HG03097 (cell line): Measurements from ENCODE around the gene KCNH8.

Experiments
- ATAC-seq: cut with Tn5 transposase; IDR thresholded peaks from one replicate; pipeline ENCODE4 v1.9.1; 2021; ENCODE audit not compliant: unreplicated experiment, low FRiP score

KCNH8 gene

GRCh38 chr3:19348941-19349564, 200.7 kb downstream of the KCNH8 start:
- ATAC-seq = peak; percentile 52

DNA sequence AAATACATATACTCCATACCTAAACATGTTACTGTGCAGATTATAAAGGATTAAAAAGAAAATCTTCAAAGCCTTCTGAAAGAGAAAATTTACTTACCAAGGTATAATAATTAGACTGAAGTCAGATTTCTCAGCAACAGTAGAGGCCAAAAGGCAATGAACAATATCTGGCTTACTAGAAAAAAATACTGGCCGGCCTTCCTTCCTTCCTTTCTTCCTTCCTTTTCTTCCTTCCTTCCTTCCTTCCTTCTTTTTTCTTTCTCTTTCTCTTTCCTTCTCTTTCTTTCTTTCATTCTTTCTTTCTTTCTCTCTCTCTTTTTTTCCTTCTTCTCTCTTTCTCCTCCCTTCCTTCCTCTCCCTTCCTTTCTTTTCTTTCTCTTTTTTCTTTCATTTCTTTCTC, 209.6 kb downstream of the KCNH8 start:
- no peak for ATAC-seq

- ATAC-seq = no peak
Observed at GRCh38 chr3:19363071-19363470, 214.8 kb downstream of the KCNH8 start.

GRCh38 chr3:19364148-19364547, 215.8 kb downstream of the KCNH8 start:
- no peak for ATAC-seq

- ATAC-seq = no peak
Observed at GRCh38 chr3:19365471-19365870, 217.2 kb downstream of the KCNH8 start.

DNA sequence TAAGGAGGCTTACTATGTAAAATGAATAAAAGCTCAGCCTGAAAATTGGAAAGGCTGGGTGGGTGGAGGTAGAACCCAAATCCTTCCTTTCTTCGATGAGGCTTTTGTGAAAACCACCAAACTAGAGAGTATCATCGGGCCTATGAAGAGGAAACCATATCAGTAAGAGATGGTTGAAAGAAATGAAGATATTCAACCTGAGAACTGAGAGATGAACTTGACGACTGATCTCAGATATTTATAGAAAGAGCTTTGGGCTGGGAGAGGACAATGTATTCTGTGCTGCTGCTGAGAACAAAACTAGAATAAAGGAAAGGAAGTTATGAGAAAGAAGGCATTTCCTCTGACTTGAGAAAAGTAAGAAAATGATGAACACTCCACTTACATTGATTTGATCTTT, 236.6 kb downstream of the KCNH8 start:
- ATAC-seq = no peak

- no peak for ATAC-seq
Observed at GRCh38 chr3:19392150-19392549, 243.8 kb downstream of the KCNH8 start.

DNA sequence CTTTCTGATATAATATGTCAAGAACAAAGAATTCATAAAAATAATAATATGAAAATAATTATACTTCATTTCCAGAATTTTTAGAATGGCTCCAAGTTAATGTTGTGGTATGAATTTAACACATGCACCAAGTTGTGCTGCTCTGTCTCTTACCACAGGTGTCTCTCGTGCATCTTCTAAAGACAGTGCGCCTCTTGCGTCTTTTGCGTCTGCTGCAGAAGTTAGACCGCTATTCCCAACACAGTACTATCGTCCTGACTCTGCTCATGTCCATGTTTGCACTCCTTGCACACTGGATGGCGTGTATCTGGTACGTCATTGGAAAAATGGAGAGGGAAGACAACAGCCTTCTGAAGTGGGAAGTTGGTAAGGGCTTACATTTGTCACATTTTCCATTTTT, 246.6 kb downstream of the KCNH8 start:
- ATAC-seq = no peak

DNA sequence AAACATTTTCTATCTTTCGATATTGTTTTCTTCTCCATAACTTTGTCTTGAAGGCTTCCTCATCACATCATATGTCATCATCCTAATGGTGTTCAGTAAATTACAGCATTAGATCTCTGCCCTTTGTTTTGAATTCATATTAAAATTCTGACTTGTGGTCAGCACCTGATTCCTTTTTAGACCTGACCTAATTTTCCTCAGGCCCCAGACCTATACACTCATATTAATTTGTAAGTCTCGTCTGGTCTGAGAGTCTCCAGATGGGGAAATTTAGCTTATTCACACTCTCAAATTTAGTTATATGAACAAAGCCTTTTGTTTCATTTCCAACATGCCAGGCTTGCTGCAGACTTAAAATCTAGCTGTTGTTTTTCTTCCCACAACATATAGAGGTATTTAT, 248.4 kb downstream of the KCNH8 start:
- no peak for ATAC-seq

GRCh38 chr3:19399356-19399755, 251.0 kb downstream of the KCNH8 start:
- no peak for ATAC-seq

- no peak for ATAC-seq
Observed at GRCh38 chr3:19399836-19400235, 251.5 kb downstream of the KCNH8 start.

- no peak for ATAC-seq
Observed at GRCh38 chr3:19420159-19420558, 271.8 kb downstream of the KCNH8 start.

DNA sequence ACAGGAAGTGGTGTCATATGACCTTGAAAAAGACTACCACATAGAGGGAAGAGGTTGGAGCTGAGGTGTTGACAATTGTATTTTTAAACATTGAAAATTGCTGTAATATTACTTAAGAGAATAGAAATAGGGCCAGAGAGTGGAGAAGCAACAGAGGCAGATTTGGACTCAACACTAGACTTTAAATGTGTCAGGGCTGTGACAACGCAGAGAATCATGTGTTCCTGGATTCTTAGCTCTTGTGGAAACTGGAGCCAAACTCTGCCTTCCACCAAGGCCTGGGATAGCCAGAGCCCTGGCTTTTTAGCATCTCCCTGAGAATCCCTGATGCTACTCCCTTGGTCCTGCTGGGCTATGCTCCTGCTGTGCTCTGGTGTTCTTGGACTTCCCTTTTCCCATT, 277.5 kb downstream of the KCNH8 start:
- no peak for ATAC-seq

DNA sequence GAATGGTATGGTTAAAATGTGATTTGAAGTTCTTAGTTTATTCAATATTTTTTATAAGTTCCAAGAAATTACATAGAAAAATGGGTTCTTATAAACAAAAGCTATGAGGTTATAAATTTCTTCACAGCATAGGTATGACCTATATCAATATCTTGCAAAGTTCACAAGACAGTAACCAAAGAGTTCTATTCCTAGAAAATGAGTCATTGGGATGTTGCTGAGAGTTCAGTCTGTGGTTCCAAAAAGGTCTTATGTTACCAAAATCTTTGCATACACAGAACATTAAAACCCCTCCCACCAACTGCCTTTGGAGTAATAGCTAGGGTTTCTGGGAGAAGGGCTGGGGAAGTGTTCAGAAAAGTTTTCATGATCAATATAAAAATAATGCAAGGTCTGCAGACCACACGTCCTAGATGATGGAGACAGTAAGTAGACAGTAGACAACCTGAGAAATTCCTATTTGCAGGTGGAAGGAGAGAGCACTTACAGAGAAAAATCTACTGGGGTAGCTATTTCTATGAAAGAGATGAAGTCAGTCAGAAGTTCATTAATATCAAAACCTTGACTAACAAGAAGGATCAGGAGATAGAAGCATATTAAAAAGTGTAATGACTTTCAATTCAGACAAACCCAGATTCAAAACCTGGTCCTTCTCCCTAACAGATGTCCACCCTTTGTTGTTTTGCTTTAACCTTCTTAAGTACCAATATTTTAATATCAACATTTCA, 279.3 kb downstream of the KCNH8 start:
- no peak for ATAC-seq

DNA sequence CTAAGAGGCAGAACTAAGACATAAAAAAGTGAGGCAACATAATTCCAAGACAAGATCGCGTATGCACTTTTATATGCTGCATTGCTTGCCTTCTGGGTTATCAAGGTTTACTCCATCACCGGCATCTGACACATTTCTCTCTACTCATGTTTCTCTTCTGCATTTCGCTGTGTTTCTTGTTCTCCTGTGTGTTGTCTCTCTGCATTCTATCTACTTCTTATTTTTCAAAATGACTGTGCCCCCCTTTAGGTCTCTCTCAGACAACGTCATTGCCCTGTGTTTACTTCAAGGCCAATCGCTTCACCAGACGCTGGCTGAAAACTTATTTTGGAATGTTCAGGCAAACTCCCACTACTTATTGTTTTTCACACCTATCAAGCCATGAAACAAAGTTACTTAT, 280.4 kb downstream of the KCNH8 start:
- ATAC-seq = no peak

DNA sequence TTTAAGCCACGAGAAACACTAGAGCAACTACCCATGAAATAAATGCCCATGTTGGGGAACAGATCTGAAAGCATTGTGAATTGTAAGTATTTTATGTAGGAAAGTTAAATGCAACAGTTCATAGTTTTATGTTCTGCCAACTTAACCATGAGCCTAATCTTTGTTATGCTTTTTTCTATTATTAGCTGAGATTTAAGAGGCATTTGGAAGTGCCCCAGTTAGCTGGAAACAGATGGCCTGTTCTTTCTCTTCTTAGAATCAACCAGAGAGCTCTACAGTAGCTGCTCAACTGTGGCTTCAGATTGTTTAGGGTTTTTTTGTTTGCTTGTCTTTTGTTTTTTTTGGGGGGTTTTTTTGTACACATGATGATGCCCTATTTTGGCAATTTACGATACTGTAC, 284.4 kb downstream of the KCNH8 start:
- no peak for ATAC-seq

GRCh38 chr3:19436746-19437145, 288.4 kb downstream of the KCNH8 start:
- ATAC-seq = no peak

- no peak for ATAC-seq
Observed at GRCh38 chr3:19439944-19440343, 291.6 kb downstream of the KCNH8 start.

DNA sequence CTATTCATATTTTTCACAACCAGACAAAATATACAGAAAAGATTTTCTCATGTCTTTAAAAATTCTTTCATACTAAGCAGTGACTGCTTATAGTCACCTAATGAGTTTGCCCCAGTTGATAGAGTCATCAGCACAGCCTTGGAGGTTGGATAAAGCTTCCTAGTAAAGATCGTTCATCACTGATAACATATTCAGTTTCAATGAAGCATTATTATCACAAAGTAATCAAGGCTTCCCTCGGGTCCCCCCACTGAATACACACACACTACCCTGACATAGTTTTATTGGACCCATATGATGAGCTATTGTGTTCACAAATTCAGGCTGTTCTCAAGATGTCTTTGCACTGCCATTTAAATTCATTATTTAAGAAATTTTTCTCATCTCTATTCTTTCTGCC, 297.8 kb downstream of the KCNH8 start:
- no peak for ATAC-seq

- no peak for ATAC-seq
Observed at GRCh38 chr3:19446687-19447086, 298.4 kb downstream of the KCNH8 start.

- ATAC-seq = no peak
Observed at GRCh38 chr3:19455546-19455945, 307.2 kb downstream of the KCNH8 start.

DNA sequence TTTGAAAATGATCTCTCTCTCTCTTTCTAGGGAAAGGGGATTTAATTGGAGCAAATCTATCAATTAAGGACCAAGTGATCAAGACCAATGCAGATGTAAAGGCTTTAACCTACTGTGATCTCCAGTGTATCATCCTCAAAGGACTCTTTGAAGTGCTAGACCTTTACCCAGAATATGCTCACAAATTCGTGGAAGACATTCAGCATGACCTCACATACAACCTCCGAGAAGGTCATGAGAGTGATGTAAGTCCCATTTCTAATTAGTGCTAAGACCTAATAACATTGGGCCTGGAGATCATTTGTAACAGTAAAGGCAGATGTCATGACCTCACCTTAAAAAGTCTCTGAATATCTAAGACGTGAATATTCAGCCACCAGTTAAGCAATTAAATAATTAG, 308.4 kb downstream of the KCNH8 start:
- ATAC-seq = no peak

- no peak for ATAC-seq
Observed at GRCh38 chr3:19457449-19457848, 309.1 kb downstream of the KCNH8 start.
